T-helper 1 cell treated with Interleukin-12 subunit alpha and Interleukin-12 subunit beta and Interleukin-4 antibody, amounts not matched to agents 30 μg/mL and 1 μg/mL, for 36 hours (primary cell): ENCODE data around the gene SLC22A23.

ENCODE experiments used
- H3K27ac Mint-ChIP-seq: one replicate; pipeline ENCODE4 v1.8.0; 2021; ENCODE audit warnings: mild to moderate bottlenecking, mixed read lengths
- H3K27me3 Mint-ChIP-seq: one replicate; pipeline ENCODE4 v1.8.0; 2021; ENCODE audit warnings: low read depth, mixed read lengths
- H3K36me3 Mint-ChIP-seq: one replicate; pipeline ENCODE4 v1.8.0; 2021; ENCODE audit warnings: low read depth, mixed read lengths
- H3K4me1 Mint-ChIP-seq: one replicate; pipeline ENCODE4 v1.8.0; 2021; ENCODE audit warnings: low read depth, mixed read lengths
- H3K4me3 Mint-ChIP-seq: one replicate; pipeline ENCODE4 v1.8.0; 2021; ENCODE audit warnings: mild to moderate bottlenecking, moderate library complexity, mixed read lengths
- H3K9me3 Mint-ChIP-seq: one replicate; pipeline ENCODE4 v1.8.0; 2021; ENCODE audit warnings: mixed read lengths

SLC22A23 gene

GRCh38 chr6:3377536-3378397 is 79.1 kb downstream of the SLC22A23 start:
- H3K27ac Mint-ChIP-seq = no peak overlapping the region
- no peaks in the 10 kb centered on the region for H3K9me3 Mint-ChIP-seq
- H3K27me3 Mint-ChIP-seq = peaks cover 9% of the 10 kb centered on the region
- no peaks in the 10 kb centered on the region for H3K36me3 Mint-ChIP-seq
- no peaks in the 10 kb centered on the region for H3K4me1 Mint-ChIP-seq
- H3K4me3 Mint-ChIP-seq = no peak overlapping the region

GRCh38 chr6:3376893-3377535 is 79.8 kb downstream of the SLC22A23 start:
- Mint-ChIP-seq H3K4me1 (no peaks in the 10 kb centered on the region), H3K36me3 (no peaks in the 10 kb centered on the region), H3K27me3 (peaks cover 9% of the 10 kb centered on the region), H3K27ac (no peak overlapping the region), H3K9me3 (no peaks in the 10 kb centered on the region), H3K4me3 (no peak overlapping the region)

GRCh38 chr6:3376064-3376463 is 80.8 kb downstream of the SLC22A23 start:
- H3K9me3 Mint-ChIP-seq = no peaks in the 10 kb centered on the region
- no peaks in the 10 kb centered on the region for H3K4me1 Mint-ChIP-seq
- no peak overlapping the region for H3K27ac Mint-ChIP-seq
- peaks cover 9% of the 10 kb centered on the region for H3K27me3 Mint-ChIP-seq
- H3K4me3 Mint-ChIP-seq = no peak overlapping the region
- H3K36me3 Mint-ChIP-seq = no peaks in the 10 kb centered on the region

GRCh38 chr6:3373597-3374203 is 83.2 kb downstream of the SLC22A23 start:
- Mint-ChIP-seq H3K9me3 (no peaks in the 10 kb centered on the region), H3K27ac (no peak overlapping the region), H3K27me3 (peaks cover 6% of the 10 kb centered on the region), H3K4me3 (no peak overlapping the region), H3K36me3 (no peaks in the 10 kb centered on the region), H3K4me1 (no peaks in the 10 kb centered on the region)

DNA sequence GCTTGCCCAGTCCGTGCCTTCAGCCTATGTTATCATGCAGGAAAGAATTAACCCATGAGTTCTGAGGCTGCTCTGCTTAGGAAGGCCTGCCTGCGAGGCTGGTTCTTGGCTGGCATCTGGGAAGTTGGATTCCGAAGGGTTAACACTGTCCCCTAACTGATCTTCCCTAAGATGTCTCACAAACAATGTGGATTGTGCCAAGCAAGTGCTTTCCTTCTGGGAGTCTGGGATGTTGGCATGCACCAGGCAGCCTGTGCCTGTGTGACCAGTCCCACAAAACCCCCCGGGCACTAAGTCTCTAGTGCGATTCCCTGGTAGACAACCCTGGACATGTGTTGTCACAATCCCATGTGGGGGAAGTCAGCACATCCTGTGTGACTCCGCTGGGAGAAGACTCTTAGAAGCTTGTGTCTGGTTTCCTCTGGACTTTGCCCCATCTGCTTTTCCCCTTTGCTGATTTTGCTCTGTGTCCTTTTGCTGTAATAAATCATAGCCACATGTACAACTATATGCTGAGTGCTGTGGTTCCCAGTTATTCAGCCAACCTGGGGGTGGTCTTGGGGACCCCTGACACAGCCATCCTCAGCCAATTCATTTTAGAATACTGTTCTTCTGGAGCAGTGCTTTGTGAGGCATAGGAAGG is 83.8 kb downstream of the SLC22A23 start:
- peaks cover 6% of the 10 kb centered on the region for H3K27me3 Mint-ChIP-seq
- H3K4me3 Mint-ChIP-seq = no peak overlapping the region
- no peaks in the 10 kb centered on the region for H3K4me1 Mint-ChIP-seq
- no peaks in the 10 kb centered on the region for H3K9me3 Mint-ChIP-seq
- H3K27ac Mint-ChIP-seq = no peak overlapping the region
- no peaks in the 10 kb centered on the region for H3K36me3 Mint-ChIP-seq

GRCh38 chr6:3372184-3372846 is 84.5 kb downstream of the SLC22A23 start:
- Mint-ChIP-seq H3K9me3 (no peaks in the 10 kb centered on the region), H3K27me3 (peaks cover 6% of the 10 kb centered on the region), H3K4me3 (no peak overlapping the region), H3K4me1 (no peaks in the 10 kb centered on the region), H3K36me3 (no peaks in the 10 kb centered on the region), H3K27ac (no peak overlapping the region)

DNA sequence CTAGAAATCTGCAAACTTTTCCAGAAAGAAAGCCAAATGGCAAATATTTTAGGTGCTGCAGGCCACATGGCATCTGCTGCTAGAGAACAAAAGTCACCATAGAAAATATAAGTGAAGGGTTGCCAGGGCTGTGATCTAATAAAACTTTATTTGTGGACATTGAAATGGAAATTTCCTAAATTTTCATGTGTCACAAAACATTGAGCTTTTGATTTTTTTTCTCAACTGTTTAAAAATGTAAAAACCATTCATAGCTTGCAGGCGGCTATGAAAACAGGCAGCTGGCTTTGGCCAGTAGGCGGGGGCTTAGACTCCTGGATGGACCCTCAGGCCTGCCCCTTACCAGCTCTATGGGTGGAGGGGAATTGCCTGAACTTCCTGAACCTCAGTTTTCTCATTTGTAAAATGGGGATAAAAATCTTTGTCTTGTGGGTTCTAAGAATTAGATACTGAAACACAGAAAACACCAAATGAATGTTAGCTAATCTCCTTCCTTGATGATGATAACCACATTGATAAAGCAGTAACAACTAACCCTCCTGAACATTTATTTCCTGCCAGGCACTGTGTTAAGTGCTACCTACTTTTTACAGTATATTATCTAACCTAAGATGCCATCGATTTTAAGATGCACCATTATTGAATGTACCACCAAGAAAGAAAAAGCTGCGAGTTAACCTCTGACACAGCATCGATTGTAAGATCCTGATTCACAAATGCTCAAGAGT is 85.5 kb downstream of the SLC22A23 start:
- H3K27ac Mint-ChIP-seq = no peak overlapping the region
- peaks cover 3% of the 10 kb centered on the region for H3K27me3 Mint-ChIP-seq
- no peaks in the 10 kb centered on the region for H3K4me1 Mint-ChIP-seq
- H3K4me3 Mint-ChIP-seq = no peak overlapping the region
- H3K36me3 Mint-ChIP-seq = no peaks in the 10 kb centered on the region
- no peaks in the 10 kb centered on the region for H3K9me3 Mint-ChIP-seq

DNA sequence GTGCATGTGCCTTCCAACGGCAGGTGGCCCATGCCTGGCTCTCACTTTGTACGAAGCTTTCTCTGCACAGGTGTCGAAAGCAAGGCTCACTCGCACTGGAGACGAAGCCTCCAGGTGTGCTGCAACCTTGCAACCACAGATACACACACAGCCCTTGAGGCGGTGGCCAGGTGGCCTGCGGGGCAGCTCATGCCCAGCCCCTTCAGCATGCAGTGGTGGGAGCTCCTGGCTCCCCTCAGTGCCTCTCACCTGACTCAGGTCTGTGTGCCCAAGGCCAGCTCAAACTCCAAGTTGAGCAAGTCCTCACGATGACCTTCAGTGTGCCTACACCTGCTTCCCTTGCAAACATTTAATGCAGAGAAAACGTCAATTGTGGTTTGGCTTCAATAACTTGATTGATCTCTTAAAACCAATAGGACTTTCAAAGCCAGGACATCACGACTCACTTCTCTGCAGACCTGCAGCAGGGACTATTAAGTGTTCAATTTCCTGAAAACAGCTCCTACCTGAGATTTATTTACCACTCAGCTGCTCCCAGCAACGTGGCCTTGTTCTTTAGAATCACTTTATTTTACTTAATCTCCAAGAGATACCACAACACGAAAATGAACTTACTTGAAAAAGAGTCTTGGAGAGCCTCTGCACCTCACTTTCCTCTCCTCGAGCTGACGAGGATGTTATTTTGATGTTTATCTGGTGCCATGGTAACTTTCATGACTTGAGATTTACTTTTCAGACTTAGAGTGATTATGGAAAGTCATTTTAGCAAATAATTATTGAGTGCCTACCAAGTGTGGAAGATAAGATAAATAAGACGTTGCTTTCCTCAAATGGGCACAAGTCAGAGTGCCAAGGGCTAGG is 86.3 kb downstream of the SLC22A23 start:
- Mint-ChIP-seq H3K27me3 (no peaks in the 10 kb centered on the region), H3K27ac (no peak overlapping the region), H3K4me1 (no peaks in the 10 kb centered on the region), H3K36me3 (no peaks in the 10 kb centered on the region), H3K9me3 (no peaks in the 10 kb centered on the region), H3K4me3 (no peak overlapping the region)

DNA sequence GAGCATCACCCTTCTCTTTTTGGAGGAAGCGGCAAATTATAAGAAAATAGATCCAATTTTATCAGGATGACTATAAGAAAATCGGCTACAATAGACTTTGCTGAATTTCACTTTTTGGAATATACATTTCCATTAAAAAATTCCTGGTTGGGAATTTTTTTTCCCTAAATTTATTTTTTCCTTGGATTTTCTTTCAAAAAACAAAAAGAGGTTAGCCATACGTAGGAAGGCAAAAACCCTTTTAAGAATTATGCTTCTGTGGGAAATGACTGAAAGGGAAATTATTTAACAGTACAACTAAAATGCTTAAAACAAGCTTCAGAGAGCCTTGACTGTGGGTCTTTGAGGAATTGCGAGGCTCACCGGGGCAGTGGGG is 86.9 kb downstream of the SLC22A23 start:
- Mint-ChIP-seq H3K27me3 (no peaks in the 10 kb centered on the region), H3K9me3 (no peaks in the 10 kb centered on the region), H3K36me3 (no peaks in the 10 kb centered on the region), H3K27ac (no peak overlapping the region), H3K4me3 (no peak overlapping the region), H3K4me1 (no peaks in the 10 kb centered on the region)

DNA sequence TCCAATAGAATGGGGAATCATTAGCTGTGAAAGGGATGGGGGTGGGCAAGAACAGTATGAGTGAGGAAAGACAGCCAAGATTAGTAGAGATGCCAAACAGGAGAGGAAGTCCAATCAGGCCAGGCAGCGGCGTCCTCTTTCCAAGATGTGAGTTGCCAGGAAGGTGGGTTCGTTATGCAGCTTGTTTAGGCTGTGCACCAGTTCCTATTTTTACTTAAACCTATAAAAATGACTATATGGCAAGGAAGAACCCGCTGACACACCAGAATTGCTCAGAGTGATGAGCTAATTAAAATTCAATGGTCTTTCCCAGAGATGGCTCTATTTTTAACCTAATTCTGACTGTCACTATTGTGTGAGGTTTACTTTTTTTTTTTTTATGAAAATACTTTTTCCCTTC is 88.2 kb downstream of the SLC22A23 start:
- Mint-ChIP-seq H3K27ac (no peak overlapping the region), H3K4me1 (no peaks in the 10 kb centered on the region)

DNA sequence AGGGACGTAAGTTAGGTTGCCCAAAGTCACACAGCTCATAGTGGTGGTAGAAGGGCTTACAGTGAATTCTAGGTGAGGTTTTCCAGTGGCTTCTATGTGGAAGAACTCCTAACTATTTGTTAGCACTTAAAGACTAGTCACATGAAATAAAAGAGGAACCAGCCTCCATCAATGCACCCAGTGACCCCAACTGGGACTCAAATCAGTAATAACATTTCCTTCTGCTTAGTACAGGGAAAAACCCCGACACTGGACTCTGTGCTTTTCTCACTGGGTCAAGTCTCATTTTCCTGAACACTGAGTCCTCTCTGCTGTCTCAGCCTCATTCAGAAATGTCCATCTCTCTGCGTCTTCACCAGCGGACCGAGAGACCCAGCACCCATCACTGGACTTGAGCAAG is 89.2 kb downstream of the SLC22A23 start:
- H3K27ac Mint-ChIP-seq = no peak overlapping the region
- H3K36me3 Mint-ChIP-seq = no peaks in the 10 kb centered on the region

More for the DNA sequence above, 88.2 kb downstream of the SLC22A23 start:
- Mint-ChIP-seq H3K4me3 (no peak overlapping the region), H3K9me3 (no peaks in the 10 kb centered on the region), H3K36me3 (no peaks in the 10 kb centered on the region), H3K27me3 (no peaks in the 10 kb centered on the region)

GRCh38 chr6:3366596-3367413 is 90.0 kb downstream of the SLC22A23 start:
- H3K4me3 Mint-ChIP-seq = no peak overlapping the region
- no peaks in the 10 kb centered on the region for H3K27me3 Mint-ChIP-seq
- H3K4me1 Mint-ChIP-seq = no peaks in the 10 kb centered on the region
- no peaks in the 10 kb centered on the region for H3K36me3 Mint-ChIP-seq
- no peak overlapping the region for H3K27ac Mint-ChIP-seq
- no peaks in the 10 kb centered on the region for H3K9me3 Mint-ChIP-seq

More for the DNA sequence above, 89.2 kb downstream of the SLC22A23 start:
- H3K4me1 Mint-ChIP-seq = no peaks in the 10 kb centered on the region
- no peaks in the 10 kb centered on the region for H3K9me3 Mint-ChIP-seq
- no peaks in the 10 kb centered on the region for H3K27me3 Mint-ChIP-seq
- no peak overlapping the region for H3K4me3 Mint-ChIP-seq
